Lower leg skin (tissue), 4 donors: ENCODE results near the gene HNRNPF. TPM values are rescaled to one million over a fixed set of nuclear protein-coding genes. Genes with fewer than 3 reads are reported as not detected.

ENCODE experiments used
- DNase-seq, 2 donors: peaks; one replicate each; pipeline ENCODE4 v3.0.0-alpha.2; 2019; ENCODE audit warnings: low spot score in 2 of 2
- H3K4me3 ChIP-seq: fragments of 200-600 bp; sonication (generic); 2 replicates; pipeline ENCODE4 v1.5.1; 2017; ENCODE audit warnings: mild to moderate bottlenecking, low read depth; ENCODE audit not compliant: poor library complexity, severe bottlenecking
- CTCF ChIP-seq, 3 donors: fragments of 450-650 bp; IDR thresholded peaks; one replicate each; pipeline ENCODE4 v1.5.1; 2016; ENCODE audit warnings: antibody characterized with exemption in 3 of 3, mild to moderate bottlenecking in 3 of 3, moderate library complexity in 2 of 3
- POLR2A ChIP-seq, 2 donors: fragments of 450-650 bp; IDR thresholded peaks; one replicate each; pipeline ENCODE4 v1.6.1; 2016 to 2017; ENCODE audit warnings: antibody characterized with exemption in 2 of 2, mild to moderate bottlenecking in 1 of 2, moderate library complexity in 1 of 2
- WGBS, 2 donors: methylation state at CpG; one replicate each; pipeline ENCODE4 v1.1.5; 2018; 5-methylcytosine and 5-hydroxymethylcytosine counted together
- intact Hi-C: fragments of 100-400 bp; cut with DNase I; formaldehyde crosslinking; loops from one replicate; pipeline ENCODE4 v1.15.0; 2023; ENCODE audit warnings: low total_unique reads
- total RNA-seq, 4 donors: library from RNA; depleted of rRNA; stranded (reverse); fragments of >200 nt; gene quantifications; one replicate each; pipeline ENCODE4 v1.1.0, GENCODE V29; 2016

The HNRNPF gene
- total RNA-seq, 4 donors from 2014 or later: 227 to 254 (median 232) TPM

GRCh38 chr10:43408331-43408709 is 666 bp downstream of the HNRNPF start:
- H3K4me3 ChIP-seq: peak overlapping the region; percentile 80
- TF ChIP-seq POLR2A (IDR thresholded peaks at IDR 0.05): no peak
- no peak for TF ChIP-seq CTCF (IDR thresholded peaks at IDR 0.05)
- intact Hi-C loops: no loop called here
- WGBS, 2 donors: 0% methylated on average over 29 to 31 of the region's 31 CpGs
- DNase-seq: peak in 1 of 2 donors; percentile 92

GRCh38 chr10:43407576-43408330 is 1.2 kb downstream of the HNRNPF start:
- H3K4me3 ChIP-seq: peak overlapping the region; percentile 84
- 1% methylated on average over 56 of the region's 56 CpGs for WGBS, 2 donors
- DNase-seq: peak; percentile 91 to 98
- TF ChIP-seq CTCF (IDR thresholded peaks at IDR 0.05) (no peak), POLR2A (IDR thresholded peaks at IDR 0.05) (no peak)
- intact Hi-C loops: no loop called here

GRCh38 chr10:43407148-43407575 is 1.8 kb downstream of the HNRNPF start:
- WGBS, 2 donors: 0 to 1% methylated on average over 23 to 50 of the region's 59 CpGs
- H3K4me3 ChIP-seq: peak overlapping the region; percentile 84
- intact Hi-C loops: no loop called here
- peak in 1 of 2 donors; percentile 92 for DNase-seq
- TF ChIP-seq POLR2A (IDR thresholded peaks at IDR 0.05) (no peak), CTCF (IDR thresholded peaks at IDR 0.05) (no peak)

- 56 to 64% methylated on average over 6 of the region's 6 CpGs for WGBS, 2 donors
These were observed 4.3 kb downstream of the HNRNPF start for GRCh38 chr10:43404704-43405084.

GRCh38 chr10:43403911-43404703 is 4.9 kb downstream of the HNRNPF start:
- no peak overlapping the region for H3K4me3 ChIP-seq
- intact Hi-C loops: no loop called here
- no peak for TF ChIP-seq CTCF (IDR thresholded peaks at IDR 0.05)
- TF ChIP-seq POLR2A (IDR thresholded peaks at IDR 0.05): no peak
- 55 to 60% methylated on average over 14 of the region's 14 CpGs for WGBS, 2 donors
- DNase-seq: peak in 1 of 2 donors; percentile 77

More at GRCh38 chr10:43404704-43405084, 4.3 kb downstream of the HNRNPF start:
- peak in 1 of 2 donors; percentile 45 for DNase-seq
- no peak for TF ChIP-seq CTCF (IDR thresholded peaks at IDR 0.05)
- TF ChIP-seq POLR2A (IDR thresholded peaks at IDR 0.05): no peak
- intact Hi-C loops: no loop called here
- H3K4me3 ChIP-seq: no peak overlapping the region
